Loucy (cell line): ENCODE results near the gene CNKSR1.

Experiments used
- H2AFZ ChIP-seq: fragments of 200-600 bp; sonication (generic); 2 replicates; pipeline ENCODE4 v1.6.0; 2016; ENCODE audit warnings: antibody characterized with exemption, mild to moderate bottlenecking, low read length, moderate library complexity
- H3F3A ChIP-seq: fragments of 200-600 bp; 2 replicates; pipeline ENCODE4 v1.6.0; 2016; ENCODE audit warnings: antibody characterized with exemption, low read depth, mild to moderate bottlenecking
- H3K27me3 ChIP-seq: fragments of 200-600 bp; sonication (generic); 2 replicates; pipeline ENCODE4 v1.6.1; 2014; ENCODE audit warnings: low read length, mild to moderate bottlenecking; ENCODE audit not compliant: insufficient read depth, poor library complexity, severe bottlenecking
- H3K36me3 ChIP-seq: fragments of 200-600 bp; sonication (generic); 2 replicates; pipeline ENCODE4 v1.6.1; 2016; ENCODE audit warnings: low read length; ENCODE audit not compliant: insufficient read depth
- H3K4me1 ChIP-seq: fragments of 200-600 bp; sonication (generic); 2 replicates; pipeline ENCODE4 v1.5.1; 2014; ENCODE audit warnings: low read length, mild to moderate bottlenecking; ENCODE audit not compliant: insufficient read depth, poor library complexity, severe bottlenecking
- H3K4me2 ChIP-seq: fragments of 200-600 bp; sonication (generic); 2 replicates; pipeline ENCODE4 v1.6.0; 2014; ENCODE audit warnings: antibody characterized with exemption, low read length, low read depth, mild to moderate bottlenecking; ENCODE audit not compliant: poor library complexity, severe bottlenecking
- H3K4me3 ChIP-seq: fragments of 200-600 bp; sonication (generic); 2 replicates; pipeline ENCODE4 v1.5.1; 2014; ENCODE audit warnings: low read length, mild to moderate bottlenecking, mixed read lengths; ENCODE audit not compliant: poor library complexity, severe bottlenecking
- H3K79me2 ChIP-seq: fragments of 200-600 bp; sonication (generic); 2 replicates; pipeline ENCODE4 v1.6.1; 2014; ENCODE audit warnings: low read length; ENCODE audit not compliant: insufficient read depth
- H3K9ac ChIP-seq: fragments of 200-600 bp; sonication (generic); 2 replicates; pipeline ENCODE4 v1.6.0; 2014; ENCODE audit warnings: mild to moderate bottlenecking, low read depth, low read length, moderate library complexity; ENCODE audit not compliant: poor library complexity, severe bottlenecking
- H3K9me2 ChIP-seq: fragments of 200-600 bp; sonication (generic); replicated peaks from 2 replicates; pipeline ENCODE4 v1.6.1; 2016; ENCODE audit warnings: low read depth, low read length, mixed read lengths
- H3K9me3 ChIP-seq: fragments of 200-600 bp; sonication (generic); 2 replicates; pipeline ENCODE4 v1.6.1; 2014; ENCODE audit warnings: mild to moderate bottlenecking, antibody characterized with exemption, low read length, low read depth; ENCODE audit not compliant: insufficient read depth
- H4K20me1 ChIP-seq: fragments of 200-600 bp; sonication (generic); 2 replicates; pipeline ENCODE4 v1.6.0; 2014; ENCODE audit warnings: antibody characterized with exemption, low read length, mild to moderate bottlenecking; ENCODE audit not compliant: insufficient read depth, poor library complexity, severe bottlenecking
- EZH2phosphoT487 ChIP-seq: fragments of 200-600 bp; IDR thresholded peaks from 2 replicates; pipeline ENCODE4 v1.6.1; 2018; ENCODE audit warnings: antibody characterized with exemption, mild to moderate bottlenecking, moderate library complexity, borderline replicate concordance
- TF ChIP-seq, protein P1 (sequence below): fragments of 200-600 bp; sonication (generic); conservative IDR thresholded peaks from 2 replicates; pipeline ENCODE4 v1.5.1; 2014; ENCODE audit warnings: mild to moderate bottlenecking, antibody characterized with exemption, low read length

The CNKSR1 gene

DNA sequence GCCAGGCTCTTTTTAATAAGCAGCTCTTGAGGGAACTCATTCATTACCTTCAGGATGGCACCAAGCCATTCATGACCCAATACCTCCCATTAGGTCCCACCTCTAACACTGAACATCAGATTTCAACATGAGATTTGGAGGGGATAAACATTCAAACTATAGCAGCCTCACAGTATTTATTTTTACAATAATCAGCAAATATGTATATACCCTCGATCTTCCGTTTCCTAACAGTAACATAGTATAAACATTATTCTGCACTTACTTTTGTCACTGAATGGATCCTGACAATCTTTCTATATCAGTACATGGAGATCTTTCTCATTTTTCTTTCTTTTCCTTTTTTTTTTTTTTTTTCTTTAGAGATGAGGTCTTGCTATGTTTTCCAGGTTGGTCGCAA, 18.5 kb downstream of the CNKSR1 start:
- no peaks in the 10 kb centered on the region for H3K9me2 ChIP-seq
- no peaks in the 10 kb centered on the region for H3K79me2 ChIP-seq
- no peak overlapping the region for H2AFZ ChIP-seq
- no peak overlapping the region for H3K4me3 ChIP-seq
- H3K36me3 ChIP-seq, result no peaks in the 10 kb centered on the region
- no peaks in the 10 kb centered on the region for H3F3A ChIP-seq
- no peak overlapping the region for H3K9ac ChIP-seq
- peaks cover 10% of the 10 kb centered on the region for H3K4me1 ChIP-seq
- TF ChIP-seq, protein P1, sequence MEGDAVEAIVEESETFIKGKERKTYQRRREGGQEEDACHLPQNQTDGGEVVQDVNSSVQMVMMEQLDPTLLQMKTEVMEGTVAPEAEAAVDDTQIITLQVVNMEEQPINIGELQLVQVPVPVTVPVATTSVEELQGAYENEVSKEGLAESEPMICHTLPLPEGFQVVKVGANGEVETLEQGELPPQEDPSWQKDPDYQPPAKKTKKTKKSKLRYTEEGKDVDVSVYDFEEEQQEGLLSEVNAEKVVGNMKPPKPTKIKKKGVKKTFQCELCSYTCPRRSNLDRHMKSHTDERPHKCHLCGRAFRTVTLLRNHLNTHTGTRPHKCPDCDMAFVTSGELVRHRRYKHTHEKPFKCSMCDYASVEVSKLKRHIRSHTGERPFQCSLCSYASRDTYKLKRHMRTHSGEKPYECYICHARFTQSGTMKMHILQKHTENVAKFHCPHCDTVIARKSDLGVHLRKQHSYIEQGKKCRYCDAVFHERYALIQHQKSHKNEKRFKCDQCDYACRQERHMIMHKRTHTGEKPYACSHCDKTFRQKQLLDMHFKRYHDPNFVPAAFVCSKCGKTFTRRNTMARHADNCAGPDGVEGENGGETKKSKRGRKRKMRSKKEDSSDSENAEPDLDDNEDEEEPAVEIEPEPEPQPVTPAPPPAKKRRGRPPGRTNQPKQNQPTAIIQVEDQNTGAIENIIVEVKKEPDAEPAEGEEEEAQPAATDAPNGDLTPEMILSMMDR, result no peak
- TF ChIP-seq EZH2phosphoT487, result no peak
- no peaks in the 10 kb centered on the region for H3K9me3 ChIP-seq
- no peaks in the 10 kb centered on the region for H4K20me1 ChIP-seq
- H3K4me2 ChIP-seq, result no peak overlapping the region
- no peaks in the 10 kb centered on the region for H3K27me3 ChIP-seq

DNA sequence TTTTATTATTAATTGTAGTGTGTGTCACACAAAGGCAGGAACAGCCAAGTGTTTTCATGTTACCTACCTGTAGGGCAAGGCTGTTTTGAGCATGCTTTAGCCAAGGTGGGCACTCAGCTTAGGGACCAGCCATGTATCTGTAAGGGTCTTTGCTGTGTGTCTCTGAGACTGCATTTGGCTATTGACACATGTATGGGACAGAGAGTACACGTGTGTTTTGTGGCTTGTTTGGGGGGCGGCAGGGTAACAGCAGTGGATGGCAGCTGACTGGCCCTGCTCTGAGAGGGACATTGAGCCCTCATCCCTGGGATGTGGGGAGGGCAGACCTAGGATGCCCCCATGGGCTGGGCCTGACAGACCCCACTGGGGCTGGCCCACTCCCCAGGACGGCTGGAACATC, 20.0 kb downstream of the CNKSR1 start:
- TF ChIP-seq, protein P1, result no peak
- H2AFZ ChIP-seq, result no peak overlapping the region
- no peaks in the 10 kb centered on the region for H3K79me2 ChIP-seq
- no peaks in the 10 kb centered on the region for H3K27me3 ChIP-seq
- H3K4me3 ChIP-seq, result no peak overlapping the region
- H3K4me2 ChIP-seq, result no peak overlapping the region
- H3K9me2 ChIP-seq, result no peaks in the 10 kb centered on the region
- no peaks in the 10 kb centered on the region for H3K9me3 ChIP-seq
- H3K4me1 ChIP-seq, result no peaks in the 10 kb centered on the region
- H4K20me1 ChIP-seq, result no peaks in the 10 kb centered on the region
- H3K36me3 ChIP-seq, result no peaks in the 10 kb centered on the region
- H3F3A ChIP-seq, result no peaks in the 10 kb centered on the region
- no peak overlapping the region for H3K9ac ChIP-seq

DNA sequence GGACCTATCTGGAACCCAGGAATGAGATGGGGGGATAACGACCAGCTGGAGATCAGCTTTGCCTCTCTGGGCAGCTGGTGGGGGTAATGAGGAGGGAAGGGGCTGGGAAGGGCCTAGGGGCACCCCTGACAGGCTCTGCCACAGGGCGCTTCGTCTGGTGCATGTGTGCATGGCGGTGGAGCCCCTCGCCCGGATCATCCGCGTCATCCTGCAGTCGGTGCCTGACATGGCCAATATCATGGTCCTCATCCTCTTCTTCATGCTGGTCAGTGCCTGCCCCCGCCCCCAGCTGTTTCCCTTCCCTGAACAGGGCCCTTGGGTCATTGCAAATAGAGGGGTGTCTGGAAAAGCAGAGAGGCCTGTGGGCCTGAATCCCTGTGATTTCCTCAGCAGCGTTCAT, 20.5 kb downstream of the CNKSR1 start:
- TF ChIP-seq EZH2phosphoT487, result no peak
- TF ChIP-seq, protein P1, result no peak
- H3F3A ChIP-seq, result no peaks in the 10 kb centered on the region

More for the DNA sequence above, 20.5 kb downstream of the CNKSR1 start:
- no peaks in the 10 kb centered on the region for H3K27me3 ChIP-seq
- H3K36me3 ChIP-seq, result no peaks in the 10 kb centered on the region
- H3K9me3 ChIP-seq, result no peaks in the 10 kb centered on the region
- H3K4me3 ChIP-seq, result no peak overlapping the region
- H3K79me2 ChIP-seq, result no peaks in the 10 kb centered on the region
- no peaks in the 10 kb centered on the region for H4K20me1 ChIP-seq
- no peaks in the 10 kb centered on the region for H3K9me2 ChIP-seq
- no peaks in the 10 kb centered on the region for H3K4me1 ChIP-seq
- no peak overlapping the region for H3K9ac ChIP-seq
- H2AFZ ChIP-seq, result no peak overlapping the region
- no peak overlapping the region for H3K4me2 ChIP-seq
